Measurements from ENCODE around the gene LURAP1L. TPM values are rescaled to one million over a fixed set of nuclear protein-coding genes. Genes with fewer than 3 reads are reported as not detected.
A peak's percentile ranks its signal among the peaks of the same experiment; 100 is the strongest.

The LURAP1L gene, protein sequence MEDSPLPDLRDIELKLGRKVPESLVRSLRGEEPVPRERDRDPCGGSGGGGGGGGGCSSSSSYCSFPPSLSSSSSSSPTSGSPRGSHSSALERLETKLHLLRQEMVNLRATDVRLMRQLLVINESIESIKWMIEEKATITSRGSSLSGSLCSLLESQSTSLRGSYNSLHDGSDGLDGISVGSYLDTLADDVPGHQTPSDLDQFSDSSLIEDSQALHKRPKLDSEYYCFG
- not detected for total RNA-seq
- 0.05 TPM for total RNA-seq (2013)

- intact Hi-C loops (cut with micrococcal nuclease) = no loop called here
- no peak within 1 kb of the TSS for H3K27ac Mint-ChIP-seq
- no peak for DNase-seq
- peaks cover 3% of the 10 kb centered on the region for H3K9me3 ChIP-seq (ENCODE audit: control insufficient read depth, insufficient read depth, low read length)
- no peaks in the 10 kb centered on the region for H3K9me3 Mint-ChIP-seq
- H3K4me1 Mint-ChIP-seq = peaks cover 5% of the 10 kb centered on the region in 2 donors
- peaks cover 2% of the 10 kb centered on the region for H3K27me3 ChIP-seq (ENCODE audit: control insufficient read depth, insufficient read depth, low read length)
- no peaks in the 10 kb centered on the region for H3K36me3 Mint-ChIP-seq
- H3K4me3 ChIP-seq (ENCODE audit: low read length) = no peak within 1 kb of the TSS
- H3K36me3 ChIP-seq (ENCODE audit: control insufficient read depth, insufficient read depth, low read length) = no peaks in the 10 kb centered on the region
- peak within 1 kb of the TSS; percentile 21 for H3K4me3 Mint-ChIP-seq
- peaks cover 10 to 13% of the 10 kb centered on the region in 2 donors for H3K27me3 Mint-ChIP-seq (ENCODE audit: low read depth in 2 of 2)
- WGBS (ENCODE audit: insufficient coverage) = 3% methylated on average over 30 of the region's 34 CpGs
- ATAC-seq = no peak
- TF ChIP-seq, protein P1, sequence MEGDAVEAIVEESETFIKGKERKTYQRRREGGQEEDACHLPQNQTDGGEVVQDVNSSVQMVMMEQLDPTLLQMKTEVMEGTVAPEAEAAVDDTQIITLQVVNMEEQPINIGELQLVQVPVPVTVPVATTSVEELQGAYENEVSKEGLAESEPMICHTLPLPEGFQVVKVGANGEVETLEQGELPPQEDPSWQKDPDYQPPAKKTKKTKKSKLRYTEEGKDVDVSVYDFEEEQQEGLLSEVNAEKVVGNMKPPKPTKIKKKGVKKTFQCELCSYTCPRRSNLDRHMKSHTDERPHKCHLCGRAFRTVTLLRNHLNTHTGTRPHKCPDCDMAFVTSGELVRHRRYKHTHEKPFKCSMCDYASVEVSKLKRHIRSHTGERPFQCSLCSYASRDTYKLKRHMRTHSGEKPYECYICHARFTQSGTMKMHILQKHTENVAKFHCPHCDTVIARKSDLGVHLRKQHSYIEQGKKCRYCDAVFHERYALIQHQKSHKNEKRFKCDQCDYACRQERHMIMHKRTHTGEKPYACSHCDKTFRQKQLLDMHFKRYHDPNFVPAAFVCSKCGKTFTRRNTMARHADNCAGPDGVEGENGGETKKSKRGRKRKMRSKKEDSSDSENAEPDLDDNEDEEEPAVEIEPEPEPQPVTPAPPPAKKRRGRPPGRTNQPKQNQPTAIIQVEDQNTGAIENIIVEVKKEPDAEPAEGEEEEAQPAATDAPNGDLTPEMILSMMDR (IDR thresholded peaks at IDR 0.05) = no peak
- H3K27ac ChIP-seq (ENCODE audit: low read length) = no peak within 1 kb of the TSS
- peaks cover 5% of the 10 kb centered on the region for H3K4me1 ChIP-seq (ENCODE audit: control insufficient read depth, insufficient read depth, low read length)
Measured at GRCh38 chr9:12774861-12775678, at the start of gene LURAP1L. LURAP1L (plus strand) TSS chr9:12775020; CDS start chr9:12775716, 696 bp downstream.

DNA sequence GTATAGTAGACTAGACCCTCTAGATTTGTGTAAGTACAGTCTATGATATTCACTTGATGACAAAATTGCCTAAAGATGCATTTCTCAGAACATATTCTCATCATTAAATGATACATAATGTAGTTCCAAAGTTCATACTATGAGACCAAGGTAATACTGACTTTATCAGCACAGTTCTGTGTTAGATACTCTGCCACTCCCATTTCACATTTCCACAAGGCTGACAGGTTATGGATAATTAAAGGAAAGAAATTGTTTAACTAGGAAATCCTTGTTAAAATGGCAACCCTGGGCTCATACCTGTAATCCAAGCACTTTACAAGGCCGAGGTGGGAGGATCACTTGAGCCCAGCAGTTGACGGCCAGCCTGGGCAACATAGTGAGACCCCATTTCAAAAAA lies 48.0 kb upstream of the LURAP1L start:
- Mint-ChIP-seq H3K36me3 (no peaks in the 10 kb centered on the region), H3K4me1 (no peaks in the 10 kb centered on the region), H3K27ac (no peak overlapping the region), H3K4me3 (no peak overlapping the region), H3K9me3 (peaks cover 7 to 9% of the 10 kb centered on the region in 2 donors), H3K27me3 (ENCODE audit: low read depth in 2 of 2) (no peaks in the 10 kb centered on the region)
- no peak for ATAC-seq
- no peaks in the 10 kb centered on the region for H3K9me3 ChIP-seq (ENCODE audit: control insufficient read depth, insufficient read depth, low read length)
- H3K27ac ChIP-seq (ENCODE audit: low read length) = no peak overlapping the region
- no peaks in the 10 kb centered on the region for H3K4me1 ChIP-seq (ENCODE audit: control insufficient read depth, insufficient read depth, low read length)
- H3K4me3 ChIP-seq (ENCODE audit: low read length) = no peak overlapping the region
- WGBS (ENCODE audit: insufficient coverage) = 91% methylated on average over 2 of the region's 2 CpGs
- intact Hi-C loops (cut with micrococcal nuclease) = no loop called here
- H3K27me3 ChIP-seq (ENCODE audit: control insufficient read depth, insufficient read depth, low read length) = no peaks in the 10 kb centered on the region
- TF ChIP-seq, protein P1 (IDR thresholded peaks at IDR 0.05) = no peak
- H3K36me3 ChIP-seq (ENCODE audit: control insufficient read depth, insufficient read depth, low read length) = no peaks in the 10 kb centered on the region
- no peak for DNase-seq

DNA sequence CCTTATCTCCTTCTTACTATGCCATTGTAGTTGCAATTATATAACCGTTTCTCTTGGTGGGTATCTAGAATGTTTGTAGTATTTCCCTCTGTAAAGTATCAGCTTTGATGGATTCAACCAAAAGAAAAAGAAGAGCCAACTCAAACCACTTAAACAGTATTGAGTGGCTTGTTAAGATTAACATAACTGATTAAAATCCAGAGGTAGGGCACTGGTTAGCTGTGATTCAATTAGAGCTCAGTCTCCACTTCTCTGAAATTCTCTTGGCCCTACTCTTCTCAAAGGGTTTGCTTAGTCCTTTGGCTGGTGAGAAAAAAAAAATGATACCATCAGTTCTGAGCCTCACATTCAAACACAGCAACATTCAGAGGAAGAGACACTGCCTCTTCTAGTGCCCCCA lies 44.6 kb upstream of the LURAP1L start:
- H3K27me3 Mint-ChIP-seq (ENCODE audit: low read depth in 2 of 2) = no peaks in the 10 kb centered on the region
- no peaks in the 10 kb centered on the region for H3K4me1 ChIP-seq (ENCODE audit: control insufficient read depth, insufficient read depth, low read length)
- H3K9me3 ChIP-seq (ENCODE audit: control insufficient read depth, insufficient read depth, low read length) = no peaks in the 10 kb centered on the region
- H3K27ac Mint-ChIP-seq = no peak overlapping the region
- no peaks in the 10 kb centered on the region for H3K36me3 Mint-ChIP-seq
- no peaks in the 10 kb centered on the region for H3K36me3 ChIP-seq (ENCODE audit: control insufficient read depth, insufficient read depth, low read length)
- H3K4me3 Mint-ChIP-seq = no peak overlapping the region
- H3K9me3 Mint-ChIP-seq = peaks cover 7 to 14% of the 10 kb centered on the region in 2 donors
- DNase-seq (no peak), ATAC-seq (no peak)
- H3K27ac ChIP-seq (ENCODE audit: low read length) = no peak overlapping the region
- H3K4me3 ChIP-seq (ENCODE audit: low read length) = no peak overlapping the region
- no peaks in the 10 kb centered on the region for H3K4me1 Mint-ChIP-seq
- no CpG with 5 or more reads among the region's 1 CpG for WGBS (ENCODE audit: insufficient coverage)
- H3K27me3 ChIP-seq (ENCODE audit: control insufficient read depth, insufficient read depth, low read length) = no peaks in the 10 kb centered on the region
- intact Hi-C loops (cut with micrococcal nuclease) = no loop called here
- TF ChIP-seq, protein P1 (IDR thresholded peaks at IDR 0.05) = no peak
